Duodenal mucosa (tissue), 2 donors: ENCODE measurements around the gene EFHD1.
"Not testable (repeated sequence)": the region's sequence is repeated elsewhere in the genome, so short reads cannot be mapped to it uniquely, and the experiment has no call there.

Source experiments
- H3K27ac ChIP-seq: one replicate; pipeline ENCODE4 v1.7.0; 2013; ENCODE audit warnings: low read depth, low read length
- H3K27me3 ChIP-seq, 2 donors: one replicate each; pipeline ENCODE4 v1.7.0; 2013; ENCODE audit warnings: low read length in 2 of 2, control low read depth in 1 of 2; ENCODE audit not compliant: insufficient read depth in 2 of 2, control insufficient read depth in 1 of 2
- H3K36me3 ChIP-seq, 2 donors: one replicate each; pipeline ENCODE4 v1.7.0; 2013; ENCODE audit warnings: low read length in 2 of 2, control low read depth in 1 of 2; ENCODE audit not compliant: insufficient read depth in 2 of 2, control insufficient read depth in 1 of 2
- H3K4me1 ChIP-seq, 2 donors: one replicate each; pipeline ENCODE4 v1.7.0; 2013; ENCODE audit warnings: low read length in 2 of 2, control low read depth in 1 of 2; ENCODE audit not compliant: insufficient read depth in 2 of 2, control insufficient read depth in 1 of 2
- H3K4me3 ChIP-seq, 2 donors: one replicate each; pipeline ENCODE4 v1.7.0; 2013; ENCODE audit warnings: low read length in 2 of 2, low read depth in 1 of 2
- H3K9ac ChIP-seq, 2 donors: one replicate each; pipeline ENCODE4 v1.7.0; 2013; ENCODE audit warnings: low read length in 2 of 2, low read depth in 1 of 2
- H3K9me3 ChIP-seq, 2 donors: one replicate each; pipeline ENCODE4 v1.7.0; 2013; ENCODE audit warnings: low read length in 2 of 2, control low read depth in 1 of 2; ENCODE audit not compliant: control insufficient read depth in 1 of 2

Gene EFHD1

DNA sequence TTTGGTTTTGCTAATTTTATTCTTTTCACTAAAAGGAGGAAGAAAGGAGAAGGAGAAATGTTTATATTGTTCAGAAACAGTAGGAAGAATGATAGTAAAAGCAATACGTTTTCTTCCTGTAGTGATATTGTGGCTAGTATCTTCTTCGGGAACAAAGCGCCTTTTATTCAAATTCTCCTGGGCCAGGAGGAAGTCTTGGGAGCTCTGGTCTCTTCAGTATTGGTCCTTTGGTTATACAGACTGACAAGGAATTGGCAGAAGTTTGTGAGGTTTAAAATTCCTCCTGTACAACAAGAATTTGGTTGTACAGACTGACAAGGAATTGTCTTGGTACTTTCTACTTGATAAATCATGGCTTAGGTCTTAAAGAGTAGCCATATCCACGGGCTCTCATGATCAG, 73.7 kb downstream of the EFHD1 start:
- Histone ChIP-seq H3K36me3 (peaks cover 7 to 33% of the 10 kb centered on the region in 2 donors), H3K4me1 (no peaks in the 10 kb centered on the region), H3K27me3 (no peaks in the 10 kb centered on the region), H3K27ac (no peak overlapping the region), H3K9ac (no peak overlapping the region), H3K4me3 (no peak overlapping the region), H3K9me3 (no peaks in the 10 kb centered on the region)

DNA sequence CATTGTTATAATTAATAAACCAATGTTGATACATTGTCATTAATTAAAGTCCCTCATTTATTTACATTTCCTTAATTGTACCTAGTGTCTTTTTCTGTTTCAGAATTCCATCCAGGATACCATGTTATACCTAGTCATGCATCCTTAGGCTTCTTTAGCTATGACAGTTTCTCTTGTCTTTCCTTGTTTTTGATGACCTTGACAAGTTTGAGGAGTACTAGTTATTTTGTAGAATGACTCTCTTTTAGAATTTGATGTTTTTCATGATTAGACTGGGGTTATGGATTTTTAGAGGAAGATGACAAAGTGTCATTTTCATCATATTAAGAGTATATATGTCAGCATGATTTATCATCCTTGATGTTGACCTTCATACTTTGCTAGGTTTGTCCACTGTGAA, 80.1 kb downstream of the EFHD1 start:
- no peak overlapping the region for H3K4me3 ChIP-seq
- no peak overlapping the region for H3K27ac ChIP-seq
- peaks cover 4 to 17% of the 10 kb centered on the region in 2 donors for H3K36me3 ChIP-seq
- no peak overlapping the region for H3K9ac ChIP-seq
- no peaks in the 10 kb centered on the region for H3K9me3 ChIP-seq
- no peaks in the 10 kb centered on the region for H3K4me1 ChIP-seq
- H3K27me3 ChIP-seq, result no peaks in the 10 kb centered on the region

DNA sequence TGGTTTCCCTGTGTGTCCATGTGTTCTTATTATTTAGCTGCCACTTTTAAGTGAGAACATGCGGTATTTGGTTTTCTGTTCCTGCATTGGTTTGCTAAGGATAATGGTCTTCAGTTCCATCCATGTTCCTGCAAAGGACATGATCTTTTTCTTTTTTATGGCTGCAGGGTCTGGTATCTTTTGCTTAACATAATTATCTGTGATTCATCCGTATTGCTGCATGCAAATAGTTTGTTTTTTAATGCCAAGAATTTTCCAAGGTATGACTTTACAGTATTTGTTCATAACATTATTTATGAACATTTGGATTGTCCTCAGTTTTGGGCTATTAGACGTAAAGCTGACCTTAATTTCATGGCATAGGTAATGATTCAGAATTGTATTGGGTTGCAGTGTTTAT, 81.6 kb downstream of the EFHD1 start:
- H3K27me3 ChIP-seq, result no peaks in the 10 kb centered on the region
- H3K4me1 ChIP-seq, result no peaks in the 10 kb centered on the region
- H3K27ac ChIP-seq, result no peak overlapping the region
- no peak overlapping the region for H3K4me3 ChIP-seq
- H3K9me3 ChIP-seq, result no peaks in the 10 kb centered on the region
- peaks cover 0 to 24% of the 10 kb centered on the region in 2 donors for H3K36me3 ChIP-seq
- no peak overlapping the region for H3K9ac ChIP-seq

DNA sequence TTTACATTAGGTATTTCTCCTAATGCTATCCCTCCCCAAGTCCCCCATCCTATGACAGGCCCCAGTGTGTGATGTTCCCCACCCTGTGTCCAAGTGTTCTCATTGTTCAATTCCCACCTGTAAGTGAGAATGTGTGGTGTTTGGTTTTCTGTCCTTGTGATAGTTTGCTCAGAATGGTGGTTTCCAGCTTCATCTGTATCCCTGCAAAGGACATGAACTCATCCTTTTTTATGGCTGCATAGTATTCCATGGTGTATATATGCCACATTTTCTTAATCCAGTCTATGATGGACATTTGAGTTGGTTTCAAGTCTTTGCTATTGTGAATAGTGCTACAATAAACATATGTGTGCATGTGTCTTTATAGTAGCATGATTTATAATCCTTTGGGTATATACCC, 86.7 kb downstream of the EFHD1 start:
- H3K4me3 ChIP-seq, H3K27me3 ChIP-seq, H3K4me1 ChIP-seq, H3K27ac ChIP-seq, H3K9me3 ChIP-seq, H3K9ac ChIP-seq: not testable (repeated sequence)
- H3K36me3 ChIP-seq, result peaks cover 0 to 33% of the 10 kb centered on the region in 2 donors

DNA sequence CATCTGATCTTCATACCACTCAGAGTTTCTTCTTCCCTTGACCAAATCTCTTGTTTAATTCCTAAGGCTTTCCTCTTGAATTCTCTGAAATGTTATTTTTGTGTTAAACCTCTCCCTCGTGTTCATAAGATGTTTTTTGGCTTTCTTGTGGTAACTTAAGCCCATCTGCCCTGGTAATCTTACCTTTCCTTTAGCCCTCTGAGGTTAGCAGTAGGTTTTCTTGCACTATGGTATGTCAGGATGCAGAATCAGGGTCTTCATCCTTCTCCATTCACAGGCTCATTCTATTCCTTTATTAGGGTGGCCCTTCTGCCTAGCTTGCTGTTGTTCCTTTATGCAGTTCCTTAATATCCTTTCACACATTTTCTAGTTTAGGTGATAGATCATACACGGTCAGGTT, 87.9 kb downstream of the EFHD1 start:
- Histone ChIP-seq H3K27me3 (no peaks in the 10 kb centered on the region), H3K9me3 (no peaks in the 10 kb centered on the region), H3K4me3 (no peak overlapping the region), H3K27ac (no peak overlapping the region), H3K36me3 (peaks cover 0 to 43% of the 10 kb centered on the region in 2 donors), H3K9ac (no peak overlapping the region), H3K4me1 (no peaks in the 10 kb centered on the region)

DNA sequence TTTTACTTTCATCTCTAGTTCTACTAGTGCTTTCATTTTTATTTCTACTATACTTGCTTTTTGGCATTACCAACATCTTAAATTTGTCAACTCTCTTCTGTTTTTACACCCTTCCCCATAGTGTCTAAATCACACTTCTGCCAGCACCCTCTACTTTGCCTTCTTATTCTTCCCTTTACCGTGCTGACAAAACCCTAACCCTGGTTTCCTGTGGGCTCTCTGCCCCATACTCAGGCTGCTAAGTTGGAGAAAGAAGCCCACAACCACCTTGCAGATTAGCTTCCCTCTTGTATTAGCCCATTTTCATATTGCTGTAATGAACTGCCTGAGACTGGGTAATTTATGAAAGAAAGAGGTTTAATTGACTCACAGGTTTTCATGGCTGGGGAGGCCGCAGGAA, 88.5 kb downstream of the EFHD1 start:
- H3K9ac ChIP-seq, result no peak overlapping the region
- H3K27me3 ChIP-seq, result no peaks in the 10 kb centered on the region
- no peak overlapping the region for H3K27ac ChIP-seq
- H3K4me3 ChIP-seq, result no peak overlapping the region
- H3K4me1 ChIP-seq, result no peaks in the 10 kb centered on the region
- H3K9me3 ChIP-seq, result no peaks in the 10 kb centered on the region
- H3K36me3 ChIP-seq, result peaks cover 0 to 46% of the 10 kb centered on the region in 2 donors

DNA sequence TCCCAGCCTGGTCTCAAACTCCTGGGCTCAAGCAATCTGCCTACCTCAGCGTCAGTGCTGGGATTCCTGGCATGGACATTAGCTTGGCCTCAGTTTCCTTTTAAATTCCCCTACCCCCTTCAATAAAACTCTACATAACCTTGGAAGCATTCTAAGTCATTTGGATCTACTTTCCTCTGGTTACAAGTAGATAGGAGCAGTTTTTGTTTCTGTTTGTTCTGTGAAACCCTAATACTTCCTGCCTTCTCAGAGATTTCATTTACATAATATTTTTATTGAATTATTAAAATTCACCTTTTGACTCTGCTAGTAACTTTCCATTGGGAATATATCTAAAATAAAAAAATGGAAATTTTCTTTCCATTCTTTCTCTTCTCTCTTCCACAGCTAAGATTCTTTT, 89.6 kb downstream of the EFHD1 start:
- Histone ChIP-seq H3K9me3 (no peaks in the 10 kb centered on the region), H3K27ac (no peak overlapping the region), H3K27me3 (no peaks in the 10 kb centered on the region), H3K36me3 (peaks cover 0 to 39% of the 10 kb centered on the region in 2 donors), H3K4me3 (no peak overlapping the region), H3K9ac (no peak overlapping the region), H3K4me1 (no peaks in the 10 kb centered on the region)

DNA sequence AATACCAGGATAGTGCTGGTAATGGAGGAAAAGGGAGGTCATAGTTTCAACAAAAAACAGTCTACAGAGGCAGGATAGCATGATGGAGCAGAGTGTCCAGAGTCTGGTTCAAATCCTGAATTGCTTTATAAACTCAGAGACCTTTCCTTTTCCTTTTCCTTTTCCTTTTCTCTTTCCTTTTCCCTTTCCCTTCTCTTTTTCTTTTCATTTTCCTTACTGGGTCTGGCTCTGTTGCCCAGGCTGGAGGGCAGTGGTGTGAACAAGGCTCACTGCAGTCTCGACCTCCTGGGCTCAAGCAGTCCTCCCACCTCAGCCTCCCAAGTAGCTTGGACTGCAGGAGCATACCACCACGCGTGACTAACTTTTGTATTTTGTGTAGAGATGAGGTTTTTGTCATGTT, 95.4 kb downstream of the EFHD1 start:
- Histone ChIP-seq H3K36me3 (peaks cover 12 to 35% of the 10 kb centered on the region in 2 donors), H3K27ac (no peak overlapping the region), H3K9ac (no peak overlapping the region), H3K4me1 (no peaks in the 10 kb centered on the region), H3K9me3 (no peaks in the 10 kb centered on the region), H3K27me3 (no peaks in the 10 kb centered on the region), H3K4me3 (no peak overlapping the region)

DNA sequence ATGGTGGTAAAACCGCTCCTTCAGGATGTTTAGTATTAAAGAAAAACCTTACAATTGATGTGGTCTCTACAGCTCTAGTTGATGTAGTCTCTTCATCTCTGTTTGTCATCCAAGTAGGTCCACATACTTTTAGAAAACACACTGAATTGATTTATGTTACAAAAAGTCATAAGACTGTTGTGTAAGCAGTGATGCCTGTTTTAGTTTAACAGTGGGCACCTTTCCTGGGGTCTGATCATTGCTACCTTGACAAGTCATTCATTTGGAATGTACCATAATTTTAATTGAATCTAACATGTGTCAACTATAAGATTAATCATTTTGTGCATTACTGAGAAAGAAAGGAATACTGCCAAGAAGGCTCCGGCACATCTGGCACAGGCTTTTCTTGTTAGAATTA, 98.1 kb downstream of the EFHD1 start:
- H3K36me3 ChIP-seq, result peaks cover 12 to 28% of the 10 kb centered on the region in 2 donors
- no peak overlapping the region for H3K9ac ChIP-seq
- no peaks in the 10 kb centered on the region for H3K9me3 ChIP-seq
- H3K27ac ChIP-seq, result no peak overlapping the region
- H3K27me3 ChIP-seq, result no peaks in the 10 kb centered on the region
- no peak overlapping the region for H3K4me3 ChIP-seq
- H3K4me1 ChIP-seq, result no peaks in the 10 kb centered on the region
